ENCODE results near the gene WNT11.

DNA sequence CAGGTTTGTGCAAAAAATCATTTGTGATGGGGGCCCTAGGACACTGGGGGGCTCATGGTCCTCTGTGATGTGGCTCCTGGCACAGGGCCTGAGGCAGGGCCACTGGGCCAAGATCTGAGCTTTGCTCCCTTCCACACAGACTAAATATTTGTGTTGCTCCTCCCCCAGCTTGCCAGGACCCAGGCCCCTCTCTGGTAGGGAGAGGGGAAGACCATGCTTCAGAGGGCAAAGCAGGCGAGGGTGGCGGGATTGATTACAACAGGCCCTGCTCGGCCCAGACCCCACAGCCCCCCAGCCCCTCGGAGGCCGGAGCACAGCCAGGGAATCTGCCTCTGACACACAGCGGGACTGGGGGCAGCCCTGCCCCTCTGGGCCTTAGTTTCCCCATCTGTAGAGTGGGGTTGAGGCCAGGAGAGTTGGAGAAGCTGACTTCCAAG lies 29.0 kb downstream of the WNT11 start:
- TF ChIP-seq, protein P1, sequence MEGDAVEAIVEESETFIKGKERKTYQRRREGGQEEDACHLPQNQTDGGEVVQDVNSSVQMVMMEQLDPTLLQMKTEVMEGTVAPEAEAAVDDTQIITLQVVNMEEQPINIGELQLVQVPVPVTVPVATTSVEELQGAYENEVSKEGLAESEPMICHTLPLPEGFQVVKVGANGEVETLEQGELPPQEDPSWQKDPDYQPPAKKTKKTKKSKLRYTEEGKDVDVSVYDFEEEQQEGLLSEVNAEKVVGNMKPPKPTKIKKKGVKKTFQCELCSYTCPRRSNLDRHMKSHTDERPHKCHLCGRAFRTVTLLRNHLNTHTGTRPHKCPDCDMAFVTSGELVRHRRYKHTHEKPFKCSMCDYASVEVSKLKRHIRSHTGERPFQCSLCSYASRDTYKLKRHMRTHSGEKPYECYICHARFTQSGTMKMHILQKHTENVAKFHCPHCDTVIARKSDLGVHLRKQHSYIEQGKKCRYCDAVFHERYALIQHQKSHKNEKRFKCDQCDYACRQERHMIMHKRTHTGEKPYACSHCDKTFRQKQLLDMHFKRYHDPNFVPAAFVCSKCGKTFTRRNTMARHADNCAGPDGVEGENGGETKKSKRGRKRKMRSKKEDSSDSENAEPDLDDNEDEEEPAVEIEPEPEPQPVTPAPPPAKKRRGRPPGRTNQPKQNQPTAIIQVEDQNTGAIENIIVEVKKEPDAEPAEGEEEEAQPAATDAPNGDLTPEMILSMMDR (conservative IDR thresholded peaks at IDR 0.05; ENCODE audit: low read depth, low read length), result no peak
- no peak for TF ChIP-seq EZH2 (IDR thresholded peaks at IDR 0.05; ENCODE audit: low read length, unreplicated experiment)
- no peak for TF ChIP-seq EZH2phosphoT487 (IDR thresholded peaks at IDR 0.05; ENCODE audit: borderline replicate concordance, low read length)
